GM12872 (cell line): ENCODE measurements around the gene SESN2.

Experiments used
- TF ChIP-seq, protein P1 (sequence below): IDR thresholded peaks from 3 replicates; pipeline ENCODE4 v1.5.1; 2011; ENCODE audit warnings: low read depth, mild to moderate bottlenecking, low read length, moderate library complexity; ENCODE audit not compliant: insufficient read depth

Gene SESN2

DNA sequence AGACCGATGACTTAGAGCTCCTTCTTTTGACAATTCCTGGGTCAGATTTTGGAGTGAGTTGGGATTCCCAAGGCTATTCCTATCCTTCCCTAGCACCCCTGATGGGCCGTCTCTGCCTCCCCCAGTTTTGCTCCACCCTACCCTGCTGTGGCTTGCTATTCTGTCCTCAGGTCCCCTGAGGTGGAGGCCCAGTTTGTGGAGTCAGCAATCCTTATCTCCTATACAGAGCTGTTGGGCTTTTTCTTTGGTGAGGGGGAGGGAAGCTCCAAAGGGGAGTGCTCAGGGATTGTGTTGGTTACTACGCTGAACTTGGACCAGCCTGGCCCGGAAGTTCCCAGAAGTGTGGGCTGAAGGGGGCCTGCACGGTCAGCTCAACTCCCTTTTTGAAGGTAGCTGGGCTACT is 7.6 kb downstream of the SESN2 start:
- TF ChIP-seq, protein P1, sequence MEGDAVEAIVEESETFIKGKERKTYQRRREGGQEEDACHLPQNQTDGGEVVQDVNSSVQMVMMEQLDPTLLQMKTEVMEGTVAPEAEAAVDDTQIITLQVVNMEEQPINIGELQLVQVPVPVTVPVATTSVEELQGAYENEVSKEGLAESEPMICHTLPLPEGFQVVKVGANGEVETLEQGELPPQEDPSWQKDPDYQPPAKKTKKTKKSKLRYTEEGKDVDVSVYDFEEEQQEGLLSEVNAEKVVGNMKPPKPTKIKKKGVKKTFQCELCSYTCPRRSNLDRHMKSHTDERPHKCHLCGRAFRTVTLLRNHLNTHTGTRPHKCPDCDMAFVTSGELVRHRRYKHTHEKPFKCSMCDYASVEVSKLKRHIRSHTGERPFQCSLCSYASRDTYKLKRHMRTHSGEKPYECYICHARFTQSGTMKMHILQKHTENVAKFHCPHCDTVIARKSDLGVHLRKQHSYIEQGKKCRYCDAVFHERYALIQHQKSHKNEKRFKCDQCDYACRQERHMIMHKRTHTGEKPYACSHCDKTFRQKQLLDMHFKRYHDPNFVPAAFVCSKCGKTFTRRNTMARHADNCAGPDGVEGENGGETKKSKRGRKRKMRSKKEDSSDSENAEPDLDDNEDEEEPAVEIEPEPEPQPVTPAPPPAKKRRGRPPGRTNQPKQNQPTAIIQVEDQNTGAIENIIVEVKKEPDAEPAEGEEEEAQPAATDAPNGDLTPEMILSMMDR, result no peak

DNA sequence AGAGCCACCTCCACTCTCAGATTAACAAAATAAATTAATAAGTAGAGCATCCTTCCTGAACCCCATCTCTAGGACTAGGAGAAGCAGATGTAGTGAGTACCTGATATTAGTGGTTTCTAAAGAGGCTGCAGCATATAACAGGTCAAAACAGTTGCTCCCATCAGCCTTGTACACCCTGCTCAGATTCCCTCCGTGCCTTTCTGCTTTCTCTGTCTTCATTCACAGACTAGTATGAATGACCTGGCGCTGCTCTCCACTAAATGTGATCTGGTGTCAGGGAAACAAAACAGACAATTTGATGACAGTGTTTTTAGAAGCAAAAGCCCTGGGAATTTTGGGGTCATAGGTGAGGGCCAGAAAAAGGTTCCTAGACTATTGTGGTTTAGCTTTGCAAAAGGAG is 8.3 kb downstream of the SESN2 start:
- TF ChIP-seq, protein P1, result no peak

DNA sequence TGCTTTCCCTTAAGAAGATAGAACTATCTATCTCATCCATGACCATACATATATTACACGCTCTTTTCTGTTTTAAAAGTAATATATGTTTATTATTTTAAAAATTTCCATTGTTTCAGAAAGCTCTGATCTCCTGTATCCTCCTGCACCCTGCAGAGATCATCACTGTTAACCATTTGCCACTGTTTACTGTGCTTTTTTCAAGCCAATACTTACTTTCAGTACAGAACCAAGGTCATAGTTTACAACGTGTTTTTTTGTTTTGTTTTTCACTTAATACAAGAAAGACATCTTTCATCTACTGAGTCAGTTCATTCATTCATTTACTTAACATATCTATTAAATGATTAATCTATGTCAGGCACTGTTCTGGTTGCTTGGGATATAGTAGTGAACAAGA is 10.2 kb downstream of the SESN2 start:
- TF ChIP-seq, protein P1, result no peak

DNA sequence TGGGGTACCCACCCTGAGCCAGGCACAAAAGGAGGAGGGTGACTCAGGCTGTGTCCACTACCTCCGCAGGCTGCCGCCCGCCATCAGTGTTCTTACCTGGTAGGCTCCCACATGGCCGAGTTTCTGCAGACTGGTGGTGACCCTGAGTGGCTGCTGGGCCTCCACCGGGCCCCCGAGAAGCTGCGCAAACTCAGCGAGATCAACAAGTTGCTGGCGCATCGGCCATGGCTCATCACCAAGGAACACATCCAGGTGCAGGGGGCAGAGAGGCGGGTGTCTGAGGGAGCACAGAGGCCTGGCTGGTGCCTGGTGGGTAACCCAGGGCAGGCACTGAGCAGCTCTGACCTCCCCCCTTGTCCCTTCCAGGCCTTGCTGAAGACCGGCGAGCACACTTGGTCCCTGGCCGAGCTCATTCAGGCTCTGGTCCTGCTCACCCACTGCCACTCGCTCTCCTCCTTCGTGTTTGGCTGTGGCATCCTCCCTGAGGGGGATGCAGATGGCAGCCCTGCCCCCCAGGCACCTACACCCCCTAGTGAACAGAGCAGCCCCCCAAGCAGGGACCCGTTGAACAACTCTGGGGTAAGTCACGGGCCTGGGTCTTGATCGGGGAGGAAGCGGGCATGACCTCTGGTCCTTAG is 13.0 kb downstream of the SESN2 start:
- TF ChIP-seq, protein P1, result no peak

DNA sequence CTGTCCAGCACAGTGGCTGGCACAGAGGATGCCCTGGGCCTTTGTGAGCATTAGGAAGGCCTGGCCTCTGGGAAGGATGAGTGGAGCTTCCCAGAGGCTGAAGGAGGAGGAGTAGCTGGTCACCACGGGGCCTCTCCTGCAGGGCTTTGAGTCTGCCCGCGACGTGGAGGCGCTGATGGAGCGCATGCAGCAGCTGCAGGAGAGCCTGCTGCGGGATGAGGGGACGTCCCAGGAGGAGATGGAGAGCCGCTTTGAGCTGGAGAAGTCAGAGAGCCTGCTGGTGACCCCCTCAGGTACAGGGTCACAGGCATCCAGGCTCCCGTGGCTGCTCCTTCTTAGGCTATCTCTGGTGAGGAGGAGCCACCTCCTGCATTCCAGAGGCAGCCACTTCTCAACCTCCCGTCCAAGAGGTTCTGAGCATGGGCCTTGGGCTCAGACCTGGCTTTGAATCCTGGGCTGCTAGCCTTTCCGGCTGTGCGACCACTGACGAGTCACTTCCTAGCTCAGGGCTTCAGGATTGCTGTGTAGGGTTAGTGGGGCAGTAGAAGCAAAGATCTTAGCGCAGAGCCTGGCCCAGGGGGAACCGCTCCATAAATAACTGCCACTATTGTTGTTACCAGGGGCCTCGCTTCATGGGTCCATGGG is 14.0 kb downstream of the SESN2 start:
- TF ChIP-seq, protein P1, result no peak

DNA sequence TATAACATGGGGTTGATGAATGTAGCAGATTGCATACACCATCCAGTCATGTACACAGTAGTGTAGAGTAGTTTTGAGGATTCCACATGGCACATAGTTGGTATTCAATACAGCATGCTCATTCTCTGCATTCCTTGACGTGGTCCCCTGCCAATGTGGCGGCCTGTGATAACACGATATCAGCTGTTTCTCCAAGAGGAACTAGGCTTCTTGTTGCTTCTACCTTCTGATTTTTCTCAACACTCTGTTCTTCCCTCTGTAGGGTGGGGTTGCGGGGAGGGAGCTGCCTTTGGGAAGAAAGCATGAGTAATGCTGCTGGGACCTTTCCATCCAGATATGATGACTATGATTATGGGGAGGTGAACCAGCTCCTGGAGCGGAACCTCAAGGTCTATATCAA is 19.4 kb downstream of the SESN2 start:
- TF ChIP-seq, protein P1, result no peak

DNA sequence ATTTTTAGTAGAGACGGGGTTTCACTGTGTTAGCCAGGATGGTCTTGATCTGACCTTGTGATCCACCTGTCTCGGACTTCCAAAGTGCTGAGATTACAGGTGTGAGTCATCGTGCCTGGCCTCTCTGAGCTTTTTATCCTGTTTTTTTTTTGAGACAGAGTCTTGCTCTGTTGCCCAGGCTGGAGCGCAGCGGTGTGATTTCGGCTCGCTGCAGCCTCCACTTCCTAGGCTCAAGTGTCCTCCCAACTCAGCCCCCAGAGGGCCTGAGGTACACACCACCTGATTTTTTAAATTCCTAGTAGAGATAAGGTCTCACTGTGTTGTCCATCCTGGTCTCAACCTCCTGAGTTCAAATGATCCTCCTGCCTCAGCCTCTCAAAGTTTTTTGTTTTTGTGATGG is 20.4 kb downstream of the SESN2 start:
- TF ChIP-seq, protein P1, result no peak

DNA sequence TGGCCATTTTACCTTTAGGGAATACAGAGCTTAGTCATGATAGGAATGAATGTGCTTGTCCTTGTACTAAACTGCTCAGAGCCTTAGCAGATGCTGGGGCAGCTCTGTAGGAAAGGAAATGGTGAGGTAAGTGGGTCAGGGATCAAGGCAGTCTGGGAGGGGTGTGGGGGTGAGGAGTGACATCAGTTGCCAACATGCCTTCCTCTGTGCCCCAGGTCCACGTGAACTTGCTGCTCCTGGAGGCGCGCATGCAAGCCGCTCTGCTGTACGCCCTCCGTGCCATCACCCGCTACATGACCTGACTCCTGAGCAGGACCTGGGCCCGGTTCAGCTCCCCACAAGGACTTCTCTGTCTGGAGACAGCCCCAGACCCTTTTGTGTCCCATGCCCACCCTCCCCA is 21.2 kb downstream of the SESN2 start:
- TF ChIP-seq, protein P1, result no peak
